Measurements from ENCODE around the gene RASA4.
A peak's percentile ranks its signal among the peaks of the same experiment; 100 is the strongest.
"Not testable (repeated sequence)": the region's sequence is repeated elsewhere in the genome, so short reads cannot be mapped to it uniquely, and the experiment has no call there.

Gene RASA4

GRCh38 chr7:102616507-102617125 lies at the start of gene RASA4:
RASA4 (minus strand) TSS chr7:102616756; CDS start chr7:102616689, 67 bp downstream.
- not testable (repeated sequence) for FAIRE-seq; DNase-seq (ENCODE audit: low spot score)

GRCh38 chr7:102664765-102665164 lies 48.2 kb upstream of the RASA4 start:
- not testable (repeated sequence) for DNase-seq (ENCODE audit: low spot score); FAIRE-seq

GRCh38 chr7:102649924-102650323 lies 33.4 kb upstream of the RASA4 start, which contains the start of gene SPDYE2B:
SPDYE2B (plus strand) TSS chr7:102650319; CDS start chr7:102652349, 2,030 bp downstream.
- not testable (repeated sequence) for FAIRE-seq; DNase-seq (ENCODE audit: low spot score)

GRCh38 chr7:102647813-102648212 lies 31.3 kb upstream of the RASA4 start:
- not testable (repeated sequence) for DNase-seq (ENCODE audit: low spot score); FAIRE-seq

GRCh38 chr7:102643404-102643803 lies 26.8 kb upstream of the RASA4 start:
- FAIRE-seq; DNase-seq (ENCODE audit: low spot score): not testable (repeated sequence)

GRCh38 chr7:102642691-102643090 lies 26.1 kb upstream of the RASA4 start, which contains the start of gene UPK3BL1:
UPK3BL1 (minus strand) TSS chr7:102642791; CDS start chr7:102642741, 50 bp downstream.
- DNase-seq (ENCODE audit: low spot score); FAIRE-seq: not testable (repeated sequence)

GRCh38 chr7:102638848-102639247 lies 22.3 kb upstream of the RASA4 start:
- not testable (repeated sequence) for DNase-seq (ENCODE audit: low spot score); FAIRE-seq

- DNase-seq (ENCODE audit: low spot score); FAIRE-seq: not testable (repeated sequence)
Observed at GRCh38 chr7:102636956-102637355, 20.4 kb upstream of the RASA4 start.

- DNase-seq (ENCODE audit: low spot score); FAIRE-seq: not testable (repeated sequence)
Observed at GRCh38 chr7:102635354-102635753, 18.8 kb upstream of the RASA4 start.

- DNase-seq (ENCODE audit: low spot score); FAIRE-seq: not testable (repeated sequence)
Observed at GRCh38 chr7:102634299-102634698, 17.7 kb upstream of the RASA4 start.

GRCh38 chr7:102630622-102631021 lies 14.1 kb upstream of the RASA4 start:
- DNase-seq (ENCODE audit: low spot score); FAIRE-seq: not testable (repeated sequence)

GRCh38 chr7:102627271-102627904 lies 10.8 kb upstream of the RASA4 start:
- DNase-seq (ENCODE audit: low spot score); FAIRE-seq: not testable (repeated sequence)

- FAIRE-seq; DNase-seq (ENCODE audit: low spot score): not testable (repeated sequence)
Observed at GRCh38 chr7:102618122-102618521, 1.6 kb upstream of the RASA4 start.

- not testable (repeated sequence) for DNase-seq (ENCODE audit: low spot score); FAIRE-seq
Observed at GRCh38 chr7:102615930-102616329, 626 bp downstream of the RASA4 start.

GRCh38 chr7:102614873-102615272 lies 1.7 kb downstream of the RASA4 start:
- not testable (repeated sequence) for FAIRE-seq

GRCh38 chr7:102614346-102614697 lies 2.2 kb downstream of the RASA4 start:
- FAIRE-seq; DNase-seq (ENCODE audit: low spot score): not testable (repeated sequence)

More at GRCh38 chr7:102614873-102615272, 1.7 kb downstream of the RASA4 start:
- not testable (repeated sequence) for DNase-seq (ENCODE audit: low spot score)

GRCh38 chr7:102613575-102614345 lies 2.8 kb downstream of the RASA4 start:
- not testable (repeated sequence) for DNase-seq (ENCODE audit: low spot score); FAIRE-seq

GRCh38 chr7:102611675-102612325 lies 4.8 kb downstream of the RASA4 start:
- DNase-seq (ENCODE audit: low spot score); FAIRE-seq: not testable (repeated sequence)

- DNase-seq (ENCODE audit: low spot score), result not testable (repeated sequence)
- peak; percentile 23 for FAIRE-seq
Observed at GRCh38 chr7:102611013-102611674, 5.4 kb downstream of the RASA4 start.

- DNase-seq (ENCODE audit: low spot score); FAIRE-seq: not testable (repeated sequence)
Observed at GRCh38 chr7:102610441-102610840, 6.1 kb downstream of the RASA4 start.
